IPS-18c (cell line): ENCODE data around the gene HAUS3.

ENCODE experiments used
- H3K4me3 ChIP-seq: 2 replicates; pipeline ENCODE4 v1.7.0; 2013; ENCODE audit warnings: low read depth, mild to moderate bottlenecking, low read length, moderate library complexity; ENCODE audit not compliant: insufficient read depth
- H3K9me3 ChIP-seq: one replicate; pipeline ENCODE4 v1.6.1; 2013; ENCODE audit warnings: mild to moderate bottlenecking, low read length, moderate library complexity; ENCODE audit not compliant: control insufficient read depth, insufficient read depth

Gene HAUS3

GRCh38 chr4:2267320-2267811 lies 25.4 kb upstream of the HAUS3 start:
- Histone ChIP-seq H3K4me3 (no peak overlapping the region), H3K9me3 (no peaks in the 10 kb centered on the region)

GRCh38 chr4:2266821-2267220 lies 24.9 kb upstream of the HAUS3 start:
- no peaks in the 10 kb centered on the region for H3K9me3 ChIP-seq
- no peak overlapping the region for H3K4me3 ChIP-seq

- H3K4me3 ChIP-seq = no peak overlapping the region
- H3K9me3 ChIP-seq = no peaks in the 10 kb centered on the region
These were observed 24.3 kb upstream of the HAUS3 start for GRCh38 chr4:2266181-2266580.

GRCh38 chr4:2265113-2266110 lies 23.5 kb upstream of the HAUS3 start:
- Histone ChIP-seq H3K4me3 (no peak overlapping the region), H3K9me3 (no peaks in the 10 kb centered on the region)

- Histone ChIP-seq H3K9me3 (no peaks in the 10 kb centered on the region), H3K4me3 (no peak overlapping the region)
These were observed 22.6 kb upstream of the HAUS3 start for GRCh38 chr4:2264481-2265041.

GRCh38 chr4:2263926-2264321 lies 22.0 kb upstream of the HAUS3 start:
- H3K4me3 ChIP-seq = no peak overlapping the region
- no peaks in the 10 kb centered on the region for H3K9me3 ChIP-seq

GRCh38 chr4:2262944-2263250 lies 21.0 kb upstream of the HAUS3 start:
- no peaks in the 10 kb centered on the region for H3K9me3 ChIP-seq
- peak overlapping the region; percentile 65 for H3K4me3 ChIP-seq

GRCh38 chr4:2262145-2262943 lies 20.4 kb upstream of the HAUS3 start:
- H3K9me3 ChIP-seq = no peaks in the 10 kb centered on the region
- H3K4me3 ChIP-seq = peak overlapping the region; percentile 65

- Histone ChIP-seq H3K4me3 (peak within 1 kb of the TSS; percentile 66), H3K9me3 (no peaks in the 10 kb centered on the region)
These were observed 19.9 kb upstream of the HAUS3 start, which contains the start of gene MXD4 for GRCh38 chr4:2261853-2262144. TSS of gene MXD4 (minus strand) at chr4:2262109. CDS start at chr4:2261980, 129 bp downstream.

- H3K4me3 ChIP-seq = peak overlapping the region; percentile 66
These were observed 19.4 kb upstream of the HAUS3 start for GRCh38 chr4:2261110-2261852.

GRCh38 chr4:2260344-2261109 lies 18.6 kb upstream of the HAUS3 start:
- Histone ChIP-seq H3K9me3 (no peaks in the 10 kb centered on the region), H3K4me3 (peak overlapping the region; percentile 63)

More at GRCh38 chr4:2261110-2261852, 19.4 kb upstream of the HAUS3 start:
- no peaks in the 10 kb centered on the region for H3K9me3 ChIP-seq

- no peak overlapping the region for H3K4me3 ChIP-seq
These were observed 17.8 kb upstream of the HAUS3 start for GRCh38 chr4:2259541-2260343.

GRCh38 chr4:2259036-2259540 lies 17.2 kb upstream of the HAUS3 start:
- Histone ChIP-seq H3K9me3 (no peaks in the 10 kb centered on the region), H3K4me3 (no peak overlapping the region)

More at GRCh38 chr4:2259541-2260343, 17.8 kb upstream of the HAUS3 start:
- no peaks in the 10 kb centered on the region for H3K9me3 ChIP-seq

GRCh38 chr4:2258091-2259035 lies 16.4 kb upstream of the HAUS3 start:
- Histone ChIP-seq H3K9me3 (no peaks in the 10 kb centered on the region), H3K4me3 (no peak overlapping the region)
